GM12891 (cell line): ENCODE measurements around the gene WNT8A.

ENCODE experiments used
- POLR2A ChIP-seq: IDR thresholded peaks from 2 replicates; pipeline ENCODE4 v1.6.1; 2011; ENCODE audit warnings: low read depth, low read length, control low read depth
- POLR2AphosphoS5 ChIP-seq: IDR thresholded peaks from 2 replicates; pipeline ENCODE4 v1.6.1; 2011; ENCODE audit warnings: low read depth, low read length, control low read depth

GRCh38 chr5:138091685-138092084, 7.9 kb downstream of the WNT8A start:
- TF ChIP-seq POLR2A, result no peak
- TF ChIP-seq POLR2AphosphoS5, result no peak
